Measurements from ENCODE around the gene PRKCE.

The PRKCE gene

DNA sequence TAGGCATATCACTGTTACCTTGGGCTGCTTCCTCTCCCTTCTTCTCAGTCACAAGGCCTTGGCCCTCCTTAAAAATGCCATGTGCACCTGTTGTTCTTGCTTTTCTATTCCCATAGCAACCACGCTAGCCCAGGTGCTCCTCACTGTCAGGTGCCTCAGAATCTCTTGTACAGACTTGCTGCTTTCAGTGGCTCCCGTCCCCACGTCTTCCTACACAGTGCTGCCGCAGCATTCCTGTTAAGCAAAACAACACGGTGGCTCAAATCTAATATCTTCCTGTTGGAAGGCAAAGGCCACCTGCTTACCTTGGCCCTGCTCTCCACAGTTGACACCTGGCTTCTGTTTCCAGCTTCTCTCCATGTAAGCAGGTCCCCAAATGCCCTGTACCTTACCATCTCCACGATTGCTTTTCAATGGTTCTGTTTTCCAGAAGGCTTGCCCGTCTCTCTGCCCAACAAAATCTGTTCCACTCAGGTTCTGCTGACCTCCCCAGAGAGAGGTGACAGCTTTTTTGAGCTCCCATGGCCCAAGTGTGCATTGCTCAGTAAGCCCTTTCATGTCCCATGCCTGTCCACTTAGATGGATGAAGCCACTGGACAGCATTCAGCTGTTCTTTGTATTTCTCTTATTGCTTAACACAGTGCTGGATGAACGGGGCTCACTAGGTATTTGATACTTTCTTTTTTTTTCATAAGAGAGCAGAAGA, 240.4 kb downstream of the PRKCE start:
- peaks cover 58% of the 10 kb centered on the region for H3K4me1 Mint-ChIP-seq

GRCh38 chr2:45892425-45892745, 240.9 kb downstream of the PRKCE start:
- TF ChIP-seq, protein P1, sequence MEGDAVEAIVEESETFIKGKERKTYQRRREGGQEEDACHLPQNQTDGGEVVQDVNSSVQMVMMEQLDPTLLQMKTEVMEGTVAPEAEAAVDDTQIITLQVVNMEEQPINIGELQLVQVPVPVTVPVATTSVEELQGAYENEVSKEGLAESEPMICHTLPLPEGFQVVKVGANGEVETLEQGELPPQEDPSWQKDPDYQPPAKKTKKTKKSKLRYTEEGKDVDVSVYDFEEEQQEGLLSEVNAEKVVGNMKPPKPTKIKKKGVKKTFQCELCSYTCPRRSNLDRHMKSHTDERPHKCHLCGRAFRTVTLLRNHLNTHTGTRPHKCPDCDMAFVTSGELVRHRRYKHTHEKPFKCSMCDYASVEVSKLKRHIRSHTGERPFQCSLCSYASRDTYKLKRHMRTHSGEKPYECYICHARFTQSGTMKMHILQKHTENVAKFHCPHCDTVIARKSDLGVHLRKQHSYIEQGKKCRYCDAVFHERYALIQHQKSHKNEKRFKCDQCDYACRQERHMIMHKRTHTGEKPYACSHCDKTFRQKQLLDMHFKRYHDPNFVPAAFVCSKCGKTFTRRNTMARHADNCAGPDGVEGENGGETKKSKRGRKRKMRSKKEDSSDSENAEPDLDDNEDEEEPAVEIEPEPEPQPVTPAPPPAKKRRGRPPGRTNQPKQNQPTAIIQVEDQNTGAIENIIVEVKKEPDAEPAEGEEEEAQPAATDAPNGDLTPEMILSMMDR (IDR thresholded peaks at IDR 0.05; ENCODE audit: unreplicated experiment in 3 of 3), result no peak
- H3K27ac Mint-ChIP-seq, result peak overlapping the region; percentile 6 to 19 (median 18)
- no peak overlapping the region for H3K4me3 Mint-ChIP-seq
- peaks cover 26% of the 10 kb centered on the region for H3K27me3 Mint-ChIP-seq (ENCODE audit: low read depth)
- H3K4me1 Mint-ChIP-seq, result peaks cover 54% of the 10 kb centered on the region
- H3K36me3 Mint-ChIP-seq (ENCODE audit: low read depth), result no peaks in the 10 kb centered on the region
- no peaks in the 10 kb centered on the region for H3K9me3 Mint-ChIP-seq

More for the DNA sequence above, 240.4 kb downstream of the PRKCE start:
- H3K27me3 Mint-ChIP-seq (ENCODE audit: low read depth), result peaks cover 26% of the 10 kb centered on the region
- H3K4me3 Mint-ChIP-seq, result peak overlapping the region in 1 of 3 experiments; percentile 33
- TF ChIP-seq, protein P1 (IDR thresholded peaks at IDR 0.05; ENCODE audit: unreplicated experiment in 3 of 3), result no peak
- no peaks in the 10 kb centered on the region for H3K9me3 Mint-ChIP-seq
- no peaks in the 10 kb centered on the region for H3K36me3 Mint-ChIP-seq (ENCODE audit: low read depth)
- peak overlapping the region in 2 of 3 experiments; percentile 18 to 19 for H3K27ac Mint-ChIP-seq

- Mint-ChIP-seq H3K4me1 (peaks cover 57% of the 10 kb centered on the region), H3K4me3 (no peak overlapping the region), H3K9me3 (no peaks in the 10 kb centered on the region), H3K36me3 (ENCODE audit: low read depth) (no peaks in the 10 kb centered on the region), H3K27ac (peak overlapping the region; percentile 18 to 37 (median 34)), H3K27me3 (ENCODE audit: low read depth) (peaks cover 26% of the 10 kb centered on the region)
- TF ChIP-seq, protein P1 (IDR thresholded peaks at IDR 0.05; ENCODE audit: unreplicated experiment in 3 of 3), result no peak
Observed at GRCh38 chr2:45892757-45893156, 241.3 kb downstream of the PRKCE start.

DNA sequence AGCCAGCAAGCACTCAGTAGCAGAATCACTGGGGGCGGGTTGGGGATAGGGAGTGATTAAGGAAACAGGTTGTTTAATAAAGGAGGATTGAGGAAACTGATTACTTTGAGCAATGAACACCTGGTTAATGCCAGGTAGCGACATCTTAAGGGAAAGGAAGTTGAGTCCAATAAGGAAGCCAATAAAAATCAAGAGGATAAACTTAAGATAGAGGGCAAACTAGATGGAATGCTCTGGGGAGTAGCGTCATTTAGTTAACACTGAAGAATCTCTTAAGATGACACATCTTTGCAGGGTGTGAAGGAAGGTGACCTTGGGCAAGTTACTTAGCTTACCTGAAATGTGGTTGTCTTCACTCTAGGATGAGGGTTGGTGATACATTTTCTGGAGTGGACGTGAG, 242.7 kb downstream of the PRKCE start:
- Mint-ChIP-seq H3K27me3 (ENCODE audit: low read depth) (peaks cover 26% of the 10 kb centered on the region), H3K4me3 (no peak overlapping the region), H3K36me3 (ENCODE audit: low read depth) (no peaks in the 10 kb centered on the region), H3K27ac (no peak overlapping the region), H3K9me3 (no peaks in the 10 kb centered on the region), H3K4me1 (peaks cover 53% of the 10 kb centered on the region)
- TF ChIP-seq, protein P1 (IDR thresholded peaks at IDR 0.05; ENCODE audit: unreplicated experiment in 3 of 3), result no peak

DNA sequence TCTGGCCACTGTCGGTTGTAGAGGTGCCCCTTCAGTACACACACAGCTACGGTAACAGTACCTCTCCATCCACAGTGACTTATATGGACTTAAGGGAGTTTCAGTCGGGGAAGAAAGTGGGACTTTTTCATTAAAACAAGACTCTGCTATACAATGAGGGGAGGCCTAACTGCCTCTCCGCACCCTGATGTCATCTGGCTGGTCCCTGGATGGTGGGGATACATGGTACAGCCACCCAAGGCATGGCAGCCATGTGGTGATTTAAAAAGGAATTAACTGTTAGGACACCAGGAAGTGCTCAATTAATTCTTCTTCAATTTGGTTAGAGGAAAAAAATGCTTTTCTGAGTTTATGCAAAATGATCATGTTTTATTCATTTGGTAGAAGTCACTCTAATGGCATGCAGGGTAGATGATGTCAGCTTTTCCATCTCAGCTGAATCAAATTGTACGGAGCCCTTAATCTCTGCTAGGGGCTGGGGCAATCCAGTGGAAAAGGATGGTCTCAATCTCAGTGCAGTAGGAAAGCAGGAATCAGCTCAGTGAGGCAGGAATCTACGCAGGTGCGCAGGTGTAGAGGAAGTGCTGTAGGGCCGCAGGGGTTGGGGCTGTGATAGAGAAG, 243.9 kb downstream of the PRKCE start:
- no peak overlapping the region for H3K27ac Mint-ChIP-seq
- H3K9me3 Mint-ChIP-seq, result no peaks in the 10 kb centered on the region
- H3K27me3 Mint-ChIP-seq (ENCODE audit: low read depth), result peaks cover 26% of the 10 kb centered on the region
- TF ChIP-seq, protein P1 (IDR thresholded peaks at IDR 0.05; ENCODE audit: unreplicated experiment in 3 of 3), result no peak
- peaks cover 53% of the 10 kb centered on the region for H3K4me1 Mint-ChIP-seq
- no peak overlapping the region for H3K4me3 Mint-ChIP-seq
- no peaks in the 10 kb centered on the region for H3K36me3 Mint-ChIP-seq (ENCODE audit: low read depth)

GRCh38 chr2:45896311-45896710, 244.8 kb downstream of the PRKCE start:
- Mint-ChIP-seq H3K9me3 (no peaks in the 10 kb centered on the region), H3K4me3 (no peak overlapping the region), H3K4me1 (peaks cover 46% of the 10 kb centered on the region), H3K27ac (no peak overlapping the region), H3K27me3 (ENCODE audit: low read depth) (peaks cover 28% of the 10 kb centered on the region), H3K36me3 (ENCODE audit: low read depth) (no peaks in the 10 kb centered on the region)
- TF ChIP-seq, protein P1 (IDR thresholded peaks at IDR 0.05; ENCODE audit: unreplicated experiment in 3 of 3), result no peak

Measured in nephron (organoid).